Activated CD8-positive, alpha-beta memory T cell treated with anti-CD3 and anti-CD28 coated beads, Interleukin-2, amount 50 U/mL, for 24 hours (primary cell): Measurements from ENCODE around the gene SNX8.

ENCODE experiments used
- DNase-seq: peaks from one replicate; pipeline ENCODE4 v3.0.0-alpha.2; 2020; ENCODE audit errors: extremely low read depth

The SNX8 gene

GRCh38 chr7:2263176-2263575 lies 51.1 kb downstream of the SNX8 start:
- no peak for DNase-seq

- DNase-seq, result no peak
Observed at GRCh38 chr7:2261611-2262010, 52.6 kb downstream of the SNX8 start.

- no peak for DNase-seq
Observed at GRCh38 chr7:2260820-2261219, 53.4 kb downstream of the SNX8 start.

- DNase-seq, result no peak
Observed at GRCh38 chr7:2259480-2259879, 54.8 kb downstream of the SNX8 start.

- DNase-seq, result no peak
Observed at GRCh38 chr7:2258661-2259365, 55.4 kb downstream of the SNX8 start.

- DNase-seq, result no peak
Observed at GRCh38 chr7:2257651-2258050, 56.6 kb downstream of the SNX8 start.

GRCh38 chr7:2257046-2257551 lies 57.1 kb downstream of the SNX8 start:
- no peak for DNase-seq

- no peak for DNase-seq
Observed at GRCh38 chr7:2256306-2257045, 57.8 kb downstream of the SNX8 start.

- DNase-seq, result no peak
Observed at GRCh38 chr7:2255145-2256139, 58.8 kb downstream of the SNX8 start.

- no peak for DNase-seq
Observed at GRCh38 chr7:2254429-2255144, 59.7 kb downstream of the SNX8 start.

- DNase-seq, result no peak
Observed at GRCh38 chr7:2253525-2254244, 60.6 kb downstream of the SNX8 start.

- no peak for DNase-seq
Observed at GRCh38 chr7:2253021-2253420, 61.2 kb downstream of the SNX8 start.

GRCh38 chr7:2251841-2252771 lies 62.1 kb downstream of the SNX8 start:
- DNase-seq, result no peak

GRCh38 chr7:2251381-2251780 lies 62.9 kb downstream of the SNX8 start:
- no peak for DNase-seq

GRCh38 chr7:2249744-2250323 lies 64.4 kb downstream of the SNX8 start:
- DNase-seq, result no peak

- DNase-seq, result no peak
Observed at GRCh38 chr7:2248984-2249694, 65.1 kb downstream of the SNX8 start.

GRCh38 chr7:2247141-2247995 lies 66.9 kb downstream of the SNX8 start:
- DNase-seq, result no peak
